ENCODE results near the gene RGS9.
"Not testable (repeated sequence)": the region's sequence is repeated elsewhere in the genome, so short reads cannot be mapped to it uniquely, and the experiment has no call there.

The RGS9 gene

GRCh38 chr17:65116515-65116914 lies 20.7 kb upstream of the RGS9 start:
- DNase-seq, result not testable (repeated sequence)

DNA sequence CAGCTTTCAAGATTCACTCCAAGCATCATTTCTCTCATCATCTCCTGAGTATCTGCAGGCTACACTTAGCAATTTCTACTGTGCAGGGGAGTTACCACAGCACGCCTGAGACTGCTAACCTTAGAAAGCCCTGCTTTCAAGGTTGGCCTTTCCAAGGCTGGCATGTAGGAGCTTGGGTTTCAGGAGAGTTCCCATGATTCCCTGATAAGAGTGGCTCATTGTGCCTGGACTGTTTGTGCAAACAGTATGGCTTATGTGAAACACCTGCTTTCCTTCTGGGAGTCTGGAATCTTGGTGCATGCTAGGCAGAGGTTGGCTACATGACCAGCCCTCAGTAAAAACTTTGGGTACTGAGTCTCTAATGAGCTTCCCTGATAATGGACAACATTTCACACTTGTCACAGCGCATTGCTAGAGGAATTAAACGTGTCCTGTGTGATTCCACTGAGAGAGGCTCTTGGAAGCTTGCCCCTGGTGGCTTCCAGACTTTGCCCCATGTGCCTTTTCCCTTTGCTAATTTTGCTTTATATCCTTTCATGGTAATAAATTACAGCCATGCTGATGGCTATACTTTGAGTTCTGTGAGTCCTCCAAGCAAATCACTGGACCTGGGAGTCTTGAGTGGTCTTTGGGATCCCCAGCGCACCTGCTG lies 19.7 kb upstream of the RGS9 start:
- peak; percentile 14 for DNase-seq

DNA sequence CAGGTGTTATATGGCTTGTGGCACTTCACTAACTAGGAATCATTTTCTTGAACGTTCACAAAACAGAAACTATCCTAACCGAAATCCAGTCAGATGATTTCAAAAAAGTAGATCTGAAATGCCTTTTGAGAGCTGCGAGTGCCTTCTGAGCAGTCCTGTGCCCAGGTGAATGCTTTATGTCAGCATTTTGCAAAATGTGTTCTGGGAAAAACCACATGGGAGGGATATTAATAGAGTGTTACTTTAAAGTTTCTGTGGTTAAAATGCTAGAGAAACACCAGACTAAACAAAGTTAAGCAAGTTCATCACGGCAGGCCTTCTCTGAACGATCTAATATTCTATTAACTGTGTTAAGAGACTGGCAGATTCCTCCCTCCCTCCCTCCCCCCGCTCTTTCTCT lies 15.8 kb upstream of the RGS9 start:
- no peak for DNase-seq

DNA sequence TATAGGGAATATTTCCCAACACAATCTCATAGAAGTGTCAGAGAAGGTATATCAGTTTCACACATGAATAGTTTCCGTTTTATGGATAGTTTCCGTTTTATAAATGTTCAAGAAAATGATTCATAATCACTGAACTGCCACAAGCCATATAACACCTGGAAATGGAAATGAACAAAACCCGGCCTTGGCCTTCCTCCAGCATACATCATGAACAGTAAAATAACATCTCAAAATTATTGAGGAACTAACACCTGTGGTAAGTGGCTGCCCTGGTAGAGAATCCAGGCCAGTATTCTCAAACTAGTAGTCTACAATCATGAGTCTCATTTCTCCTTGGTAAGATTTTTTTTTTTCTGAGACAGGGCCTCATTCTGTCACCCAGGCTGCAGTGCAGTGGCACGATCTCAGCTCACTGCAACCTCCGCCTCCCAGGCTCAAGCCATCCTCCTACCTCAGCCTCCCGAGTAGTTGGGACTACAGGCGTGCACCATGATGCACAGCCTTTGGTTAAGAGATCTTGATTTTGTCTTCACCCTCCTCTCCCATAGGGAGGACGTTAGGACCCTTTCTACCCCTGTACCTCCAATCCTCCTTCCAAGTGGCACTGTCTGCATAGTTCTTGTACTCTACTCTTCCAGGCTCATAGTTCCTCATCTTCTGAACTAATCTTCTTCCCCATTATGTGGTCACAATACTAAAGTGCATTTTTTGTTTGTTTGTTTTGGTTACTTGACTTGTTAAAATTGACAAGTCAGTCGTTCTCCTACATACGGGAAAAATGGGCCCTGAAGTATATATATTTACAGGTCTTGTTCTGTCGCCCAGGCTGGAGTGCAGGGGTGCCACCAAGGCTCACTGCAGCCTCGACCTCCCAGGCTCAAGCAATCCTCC lies 15.0 kb upstream of the RGS9 start:
- no peak for DNase-seq

DNA sequence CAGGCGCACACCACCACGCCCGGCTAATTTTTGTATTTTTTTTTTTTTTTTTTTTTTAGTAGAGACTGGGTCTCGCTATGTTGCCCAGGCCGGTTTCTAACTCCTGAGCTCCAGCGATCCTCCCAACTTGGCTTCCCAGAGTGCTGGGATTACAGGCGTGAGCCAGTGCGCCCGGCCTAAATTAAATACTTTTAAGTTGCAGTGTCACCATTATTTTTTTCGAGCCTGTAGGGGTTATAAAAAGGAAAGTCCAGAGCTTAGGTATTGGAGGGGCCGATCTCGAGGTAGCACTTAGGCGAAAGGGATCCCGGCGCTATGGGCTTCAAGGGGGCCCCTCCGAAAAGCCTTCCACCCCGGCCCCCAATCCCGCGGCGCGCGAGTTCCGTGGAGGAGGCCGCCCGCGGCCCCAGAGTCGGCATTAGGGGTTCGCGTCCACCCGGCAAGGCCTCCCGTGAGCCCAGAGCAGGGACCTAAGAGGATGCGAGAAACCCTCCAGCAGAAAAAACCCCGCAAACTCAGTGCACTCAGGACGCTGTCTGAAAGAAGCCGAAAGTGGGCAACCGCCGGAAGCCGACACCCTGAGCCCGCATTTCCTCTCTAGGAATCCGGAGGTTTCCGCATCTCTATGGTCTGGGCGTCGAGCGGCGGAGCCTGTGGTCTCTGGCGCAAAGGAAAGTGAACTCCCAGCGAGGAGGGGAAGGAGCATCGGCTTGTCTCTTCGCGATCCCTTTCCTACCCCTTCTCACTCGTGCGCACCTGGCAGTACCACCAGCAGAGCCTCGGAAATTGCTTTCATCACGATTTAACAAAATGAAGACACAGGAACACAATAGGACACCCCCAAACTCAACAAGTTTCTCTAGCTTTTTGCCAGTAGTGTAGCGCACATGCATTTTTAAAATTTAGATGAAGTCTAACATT lies 14.1 kb upstream of the RGS9 start:
- peak; percentile 89 for DNase-seq

DNA sequence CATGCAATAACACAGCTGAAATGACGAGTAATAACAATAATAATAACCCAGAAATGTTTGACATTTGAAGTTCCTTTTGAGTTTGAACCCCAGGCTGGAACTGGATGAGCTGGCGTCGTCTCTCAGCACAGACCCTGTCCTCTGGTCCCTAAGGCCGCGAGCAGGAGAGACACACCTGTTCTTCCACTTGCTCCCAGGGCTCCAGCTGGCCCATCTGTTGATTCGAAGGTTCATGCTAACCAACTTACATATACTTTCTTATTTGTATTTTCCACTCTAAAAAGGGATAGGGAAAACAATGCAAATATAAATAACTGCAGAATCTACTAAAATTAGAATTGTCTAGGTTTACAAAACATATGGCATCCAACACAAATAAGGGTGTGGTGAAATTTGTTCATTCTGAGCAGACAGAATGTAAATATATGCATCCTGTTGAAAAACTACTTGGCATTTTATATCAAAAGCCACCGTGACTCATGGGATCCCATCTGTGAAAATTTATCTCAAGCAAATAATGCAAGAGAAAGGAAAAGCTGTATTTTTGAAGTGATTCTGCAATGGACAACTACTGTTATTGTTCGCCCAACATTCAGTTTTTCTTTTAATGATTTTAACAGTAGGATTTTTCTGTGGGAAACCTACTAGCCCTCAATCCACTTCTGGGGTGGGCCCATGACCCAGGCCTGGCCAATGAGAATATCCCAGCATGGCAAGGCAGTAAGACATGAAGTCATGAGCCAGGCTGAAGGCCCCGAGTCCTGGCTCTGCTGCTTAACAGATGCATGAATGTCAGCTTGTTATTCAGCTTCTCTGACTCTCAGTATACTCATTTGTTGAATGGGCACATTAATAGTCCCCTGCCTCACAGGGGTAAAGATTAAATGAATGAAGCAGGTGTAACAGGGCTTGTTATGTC lies 13.2 kb upstream of the RGS9 start:
- no peak for DNase-seq

GRCh38 chr17:65130832-65131231 lies 6.3 kb upstream of the RGS9 start:
- DNase-seq, result no peak

DNA sequence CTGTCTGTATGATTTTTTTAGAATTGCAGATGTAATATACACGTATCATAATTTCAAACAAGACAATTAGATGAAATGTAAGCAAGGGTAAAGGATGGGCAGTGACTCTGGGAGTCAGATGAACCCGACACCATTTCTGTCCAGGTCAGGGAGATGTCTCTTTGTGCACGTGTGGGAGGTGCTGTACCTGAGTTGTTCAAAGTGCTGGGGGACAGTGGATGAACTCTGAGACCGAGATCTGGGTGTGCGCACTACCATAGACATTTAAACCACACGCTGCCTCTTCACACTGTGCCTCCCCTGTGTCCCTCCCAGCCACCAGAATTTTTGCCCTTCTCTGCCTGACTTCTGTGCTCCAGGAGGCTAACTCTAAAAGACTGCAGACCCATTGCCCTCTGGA lies 5.9 kb upstream of the RGS9 start:
- DNase-seq, result no peak

DNA sequence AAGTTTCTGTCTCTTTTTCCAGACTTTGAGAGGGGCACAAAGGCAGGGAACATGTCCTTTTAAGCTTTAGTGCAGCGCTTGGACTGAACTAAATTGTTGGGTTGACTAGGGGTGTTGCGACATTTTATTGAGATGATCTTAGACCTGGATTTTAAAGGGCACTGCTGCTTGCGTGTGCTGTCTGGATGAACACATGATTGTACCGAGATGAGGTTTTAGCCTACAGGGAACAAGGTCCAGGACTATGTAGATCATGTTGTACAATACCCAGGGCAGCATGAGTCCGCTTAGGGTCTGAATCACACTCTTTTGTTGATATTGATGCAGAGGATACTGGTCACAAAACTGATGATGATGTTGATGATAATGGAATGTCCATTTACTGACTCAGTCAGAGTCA lies 5.2 kb upstream of the RGS9 start:
- no peak for DNase-seq

DNA sequence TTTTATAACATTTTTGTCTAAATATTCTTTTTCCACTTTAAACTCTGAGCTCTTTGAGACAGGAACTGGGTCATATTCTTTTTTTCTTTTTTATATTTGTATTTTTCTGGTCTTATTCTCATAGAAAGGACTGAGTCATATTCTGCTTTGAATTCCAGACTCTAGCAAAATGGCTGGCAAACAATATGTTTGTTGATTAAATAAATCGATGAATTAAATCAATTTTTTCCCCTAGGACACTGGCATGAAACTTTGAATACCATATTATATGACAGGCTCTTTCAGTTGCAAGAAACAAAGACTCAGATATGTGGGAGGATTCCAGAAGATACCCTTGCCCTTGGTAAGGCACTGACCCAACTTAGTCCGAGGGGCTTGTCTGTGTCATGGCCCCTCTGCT lies 3.1 kb upstream of the RGS9 start:
- no peak for DNase-seq

GRCh38 chr17:65139101-65139764 lies 2.1 kb downstream of the RGS9 start:
- no peak for DNase-seq

DNA sequence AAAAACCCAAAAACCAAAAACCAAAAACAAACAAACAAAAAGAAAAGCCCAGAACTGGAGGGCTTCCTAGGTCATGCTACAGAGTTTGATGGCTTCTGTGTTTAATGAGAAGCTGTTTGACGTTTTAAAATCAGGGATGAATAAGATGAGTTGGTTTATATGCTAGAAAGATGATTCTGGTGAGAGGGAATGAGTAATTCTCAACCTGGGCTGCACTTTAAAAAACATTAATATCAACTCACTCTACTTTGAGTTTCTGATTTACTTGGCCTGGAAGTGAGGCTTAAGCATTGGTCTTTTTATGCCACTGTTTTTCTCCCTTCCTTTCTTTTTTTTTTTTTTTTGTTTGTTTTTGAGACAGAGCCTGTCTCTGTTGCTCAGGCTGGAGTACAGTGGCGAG lies 5.1 kb downstream of the RGS9 start:
- DNase-seq, result no peak

DNA sequence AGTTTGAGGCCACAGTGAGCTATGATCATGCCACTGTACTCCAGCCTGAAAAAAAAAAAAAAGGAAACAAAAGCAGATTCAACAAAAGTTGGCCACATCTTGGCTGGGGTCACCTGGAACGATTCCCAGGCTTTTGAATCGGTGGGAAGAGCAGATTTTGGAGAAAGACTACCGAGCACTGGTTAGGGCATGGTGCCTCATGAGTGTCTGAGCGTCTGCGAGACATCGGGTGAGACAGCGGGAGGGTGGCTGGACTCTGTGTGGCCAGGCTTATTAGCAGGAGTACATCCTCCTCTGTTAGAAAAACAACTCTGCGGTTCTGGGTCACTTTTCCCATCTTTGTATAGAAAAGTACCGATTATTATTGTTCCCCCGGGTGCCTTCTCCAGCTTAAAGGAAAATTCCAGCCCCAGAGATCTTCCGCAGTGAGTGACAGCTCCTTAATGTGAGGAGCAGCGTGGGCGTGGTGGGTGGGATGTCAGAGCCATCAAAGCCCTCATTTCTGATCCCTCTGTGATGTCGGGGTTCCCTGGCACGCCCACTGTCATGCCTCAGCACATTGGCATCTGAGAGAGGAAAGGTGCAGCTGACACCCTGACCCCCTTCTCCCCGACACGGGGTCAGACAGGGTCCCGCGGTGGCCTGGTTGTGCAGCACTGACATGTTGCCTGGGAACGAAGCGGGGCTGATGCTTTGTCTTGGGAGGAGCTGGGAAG lies 6.9 kb downstream of the RGS9 start:
- DNase-seq, result no peak

DNA sequence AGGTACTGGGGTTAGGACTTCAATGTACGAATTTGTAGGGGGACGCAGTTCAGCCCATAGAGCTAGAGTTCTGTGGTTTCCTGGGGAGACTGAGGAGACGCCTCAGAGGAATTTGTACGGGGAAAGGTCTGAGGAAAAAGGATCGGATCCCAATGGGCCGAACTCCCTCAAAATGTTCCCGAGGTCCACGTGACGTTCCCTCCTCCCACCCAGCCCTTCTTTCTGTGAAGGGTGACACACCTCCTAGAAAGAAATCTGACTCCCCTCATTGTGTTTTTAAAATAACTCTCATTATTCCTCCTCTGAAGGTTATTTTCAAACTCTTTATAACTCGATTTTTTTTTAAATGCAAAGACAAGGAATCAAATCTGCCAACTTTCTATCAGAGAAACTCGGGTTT lies 8.6 kb downstream of the RGS9 start:
- no peak for DNase-seq

DNA sequence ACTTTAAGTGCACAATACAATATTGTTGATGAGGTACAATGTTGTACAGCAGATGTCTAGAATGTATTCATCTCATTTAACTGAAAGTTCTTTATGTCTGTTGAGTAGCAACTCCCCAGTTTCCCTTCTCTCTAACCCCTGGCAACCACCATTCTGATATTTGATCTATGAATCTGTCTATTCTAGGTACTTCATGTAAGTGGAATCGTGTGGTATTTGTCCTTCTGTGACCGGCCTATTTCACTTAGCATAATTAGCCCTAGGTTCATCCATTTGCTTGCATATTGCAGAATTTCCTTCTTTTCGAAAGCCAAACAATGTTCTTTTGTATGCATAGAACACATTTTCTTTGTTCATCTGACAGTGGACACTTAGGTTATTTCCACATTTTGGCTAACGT lies 10.8 kb downstream of the RGS9 start:
- no peak for DNase-seq

DNA sequence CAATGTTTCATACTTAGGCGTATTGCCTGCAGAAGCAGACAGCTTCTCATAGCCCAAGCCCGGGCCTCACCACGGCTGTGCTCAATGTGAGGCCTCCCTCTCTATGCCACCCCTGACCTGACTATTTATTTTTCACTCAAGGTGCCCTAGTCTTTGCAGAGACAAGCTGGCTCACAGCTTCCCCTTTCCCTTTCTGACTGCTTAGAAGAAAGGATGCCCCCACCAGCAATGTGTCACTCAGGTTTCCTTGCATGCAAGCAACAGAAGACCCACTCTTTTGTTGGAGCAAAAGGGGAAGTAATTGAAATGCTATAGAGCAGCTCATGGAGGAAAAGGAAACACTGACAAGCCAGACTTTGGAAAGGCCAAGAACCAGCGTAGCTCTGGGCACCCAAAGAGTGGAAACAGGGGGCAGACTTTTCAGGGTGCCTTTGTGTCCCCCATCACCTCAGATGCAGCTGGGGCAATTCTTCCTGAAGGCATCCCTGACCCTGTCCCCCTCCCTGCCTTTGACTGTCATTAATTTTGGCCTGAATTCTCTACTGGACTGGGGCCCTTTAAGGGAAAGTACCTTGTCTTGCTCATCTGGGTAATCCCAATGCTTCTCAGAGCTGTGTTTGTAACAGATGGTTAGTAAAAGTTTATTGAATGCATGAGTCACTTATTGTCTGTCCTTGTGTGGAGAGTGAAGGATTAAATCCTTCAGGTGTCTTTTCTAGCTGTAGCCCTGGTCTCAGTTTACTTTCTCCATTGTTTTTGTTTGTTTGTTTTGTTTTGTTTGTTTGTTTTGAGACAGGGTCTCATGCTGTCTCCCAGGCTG lies 17.8 kb downstream of the RGS9 start:
- DNase-seq, result no peak

DNA sequence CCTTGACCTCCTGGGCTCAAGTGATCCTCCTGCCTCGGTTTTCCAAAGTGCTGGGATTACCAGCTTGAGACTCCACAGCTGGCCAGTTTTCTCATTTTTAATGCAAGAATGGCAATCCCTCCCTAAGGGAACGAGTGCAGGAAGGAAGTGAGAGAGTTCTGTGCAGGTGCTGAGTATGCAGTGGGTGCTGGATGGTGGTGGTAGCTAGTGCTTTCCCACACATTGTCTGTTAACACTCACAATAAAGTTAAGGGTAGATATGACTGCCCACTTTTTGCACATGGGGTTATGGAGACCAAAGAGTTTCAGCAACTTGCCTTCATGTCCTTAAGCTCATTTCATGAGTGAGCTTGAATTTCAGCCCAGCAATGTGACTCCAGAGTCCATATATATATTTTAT lies 18.5 kb downstream of the RGS9 start:
- no peak for DNase-seq

- no peak for DNase-seq
These were observed 19.1 kb downstream of the RGS9 start for GRCh38 chr17:65156185-65156834.

- DNase-seq, result no peak
These were observed 19.8 kb downstream of the RGS9 start for GRCh38 chr17:65156835-65157565.
